ENCODE measurements around the gene CAMTA1.

CAMTA1 gene

GRCh38 chr1:7516341-7516740 is 731.1 kb downstream of the CAMTA1 start:
- DNase-seq, result no peak

GRCh38 chr1:7516929-7517328 is 731.7 kb downstream of the CAMTA1 start:
- no peak for DNase-seq

GRCh38 chr1:7517611-7518330 is 732.5 kb downstream of the CAMTA1 start:
- DNase-seq, result no peak

GRCh38 chr1:7518411-7518810 is 733.2 kb downstream of the CAMTA1 start:
- DNase-seq, result no peak

GRCh38 chr1:7519181-7519860 is 734.1 kb downstream of the CAMTA1 start:
- DNase-seq, result no peak

GRCh38 chr1:7519861-7520395 is 734.7 kb downstream of the CAMTA1 start:
- no peak for DNase-seq

- no peak for DNase-seq
Measured at GRCh38 chr1:7520496-7520895, 735.2 kb downstream of the CAMTA1 start.

- DNase-seq, result no peak
Measured at GRCh38 chr1:7524341-7525337, 739.4 kb downstream of the CAMTA1 start.

GRCh38 chr1:7525338-7526063 is 740.2 kb downstream of the CAMTA1 start:
- DNase-seq, result no peak

- no peak for DNase-seq
Measured at GRCh38 chr1:7526196-7526866, 741.1 kb downstream of the CAMTA1 start.

GRCh38 chr1:7526867-7527732 is 741.8 kb downstream of the CAMTA1 start:
- DNase-seq, result no peak

GRCh38 chr1:7527733-7528045 is 742.4 kb downstream of the CAMTA1 start:
- no peak for DNase-seq

GRCh38 chr1:7528386-7529198 is 743.3 kb downstream of the CAMTA1 start:
- DNase-seq, result no peak

- no peak for DNase-seq
Measured at GRCh38 chr1:7529917-7530316, 744.7 kb downstream of the CAMTA1 start.

- no peak for DNase-seq
Measured at GRCh38 chr1:7531562-7532340, 746.5 kb downstream of the CAMTA1 start.

GRCh38 chr1:7533006-7533405 is 747.8 kb downstream of the CAMTA1 start:
- no peak for DNase-seq

GRCh38 chr1:7534061-7534825 is 749.0 kb downstream of the CAMTA1 start:
- no peak for DNase-seq

- DNase-seq, result no peak
Measured at GRCh38 chr1:7535016-7535415, 749.8 kb downstream of the CAMTA1 start.

Measured in activated gamma-delta T cell (primary cell).